Measurements from ENCODE around the gene MACF1.
"Not testable (repeated sequence)": the region's sequence is repeated elsewhere in the genome, so short reads cannot be mapped to it uniquely, and the experiment has no call there.

MACF1 gene

GRCh38 chr1:39478126-39478915 is 273.8 kb downstream of the MACF1 start:
- DNase-seq (ENCODE audit: low read depth, low spot score), result no peak

DNA sequence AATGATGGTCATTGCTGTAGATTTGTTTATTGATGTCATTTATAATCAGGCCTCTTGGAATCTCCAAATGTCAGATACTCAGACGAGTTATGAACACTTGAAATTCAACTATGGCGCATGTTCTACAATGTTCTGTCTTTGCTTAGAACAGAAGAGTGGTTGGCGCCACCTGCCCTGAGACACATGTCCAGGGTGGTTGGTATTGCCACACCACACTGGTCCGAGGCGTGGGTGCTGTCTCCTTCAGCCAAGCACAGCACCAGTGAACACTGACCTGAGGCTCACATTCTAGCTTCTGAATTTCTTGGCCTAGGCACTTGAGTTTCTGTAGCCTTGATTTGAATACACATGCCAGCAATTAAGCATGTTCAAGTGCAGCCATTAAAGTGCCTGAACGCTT is 276.8 kb downstream of the MACF1 start:
- DNase-seq (ENCODE audit: low read depth, low spot score), result no peak
- H3K27ac ChIP-seq, result no peak overlapping the region

More at GRCh38 chr1:39478126-39478915, 273.8 kb downstream of the MACF1 start:
- H3K27ac ChIP-seq, result no peak overlapping the region

- no peak for DNase-seq (ENCODE audit: low read depth, low spot score)
- no peak overlapping the region for H3K27ac ChIP-seq
Measured at GRCh38 chr1:39483276-39483675, 278.8 kb downstream of the MACF1 start.

GRCh38 chr1:39484564-39484963 is 280.1 kb downstream of the MACF1 start:
- H3K27ac ChIP-seq, result no peak overlapping the region
- DNase-seq (ENCODE audit: low read depth, low spot score), result no peak

GRCh38 chr1:39485046-39485803 is 280.7 kb downstream of the MACF1 start:
- DNase-seq (ENCODE audit: low read depth, low spot score), result no peak
- no peak overlapping the region for H3K27ac ChIP-seq

GRCh38 chr1:39488012-39488545 is 283.6 kb downstream of the MACF1 start:
- H3K27ac ChIP-seq, result no peak overlapping the region
- no peak for DNase-seq (ENCODE audit: low read depth, low spot score)

DNA sequence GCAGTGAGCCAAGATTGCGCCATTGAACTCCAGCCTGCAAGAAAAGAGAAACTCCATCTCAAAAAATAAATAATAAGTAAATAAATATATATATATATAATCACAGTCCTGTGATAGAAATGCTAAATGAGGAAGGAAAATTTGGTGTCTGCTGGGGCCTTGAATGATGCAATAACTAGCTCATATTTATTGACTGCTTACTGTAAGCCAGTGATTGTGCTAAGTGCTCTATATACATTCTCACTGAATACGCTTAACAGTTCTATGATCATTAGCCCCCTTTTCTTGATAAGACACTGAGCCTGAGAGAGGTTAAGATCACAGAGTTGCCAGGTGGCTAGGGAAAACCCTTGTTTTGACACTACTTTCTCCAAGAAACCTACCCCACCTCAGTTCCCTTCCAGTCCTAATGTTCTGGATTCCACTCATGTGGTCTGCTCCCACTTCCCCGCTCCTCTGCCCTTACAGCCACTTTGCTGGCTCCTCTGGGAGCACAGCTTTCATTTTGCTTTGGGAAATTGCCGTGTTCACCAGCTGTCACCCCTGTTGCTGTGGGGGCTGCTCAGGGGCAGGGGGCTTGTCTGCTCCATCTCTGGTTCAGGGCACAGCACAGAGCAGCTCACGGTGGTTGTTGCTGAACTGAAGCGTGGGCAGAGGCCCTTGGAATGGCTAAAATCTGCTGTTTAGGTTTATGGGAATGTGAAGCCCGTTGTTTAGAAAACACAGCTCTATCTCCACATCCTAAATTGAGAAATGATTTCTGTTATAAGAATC is 284.5 kb downstream of the MACF1 start:
- no peak overlapping the region for H3K27ac ChIP-seq
- DNase-seq (ENCODE audit: low read depth, low spot score), result no peak

GRCh38 chr1:39489567-39490239 is 285.2 kb downstream of the MACF1 start:
- DNase-seq (ENCODE audit: low read depth, low spot score), result no peak
- H3K27ac ChIP-seq, result no peak overlapping the region

GRCh38 chr1:39490596-39491145 is 286.2 kb downstream of the MACF1 start:
- DNase-seq (ENCODE audit: low read depth, low spot score), result no peak

GRCh38 chr1:39491146-39491921 is 286.8 kb downstream of the MACF1 start, which contains the start of gene BMP8A:
TSS of gene BMP8A (plus strand) at chr1:39491636. CDS start at chr1:39491992, 356 bp downstream.
- no peak within 1 kb of the TSS for H3K27ac ChIP-seq
- DNase-seq (ENCODE audit: low read depth, low spot score), result no peak

More at GRCh38 chr1:39490596-39491145, 286.2 kb downstream of the MACF1 start:
- no peak overlapping the region for H3K27ac ChIP-seq

- DNase-seq (ENCODE audit: low read depth, low spot score), result not testable (repeated sequence)
Measured at GRCh38 chr1:39492118-39493042, 287.9 kb downstream of the MACF1 start.

GRCh38 chr1:39493043-39493810 is 288.7 kb downstream of the MACF1 start:
- DNase-seq (ENCODE audit: low read depth, low spot score); H3K27ac ChIP-seq: not testable (repeated sequence)

More at GRCh38 chr1:39492118-39493042, 287.9 kb downstream of the MACF1 start:
- H3K27ac ChIP-seq, result not testable (repeated sequence)

GRCh38 chr1:39494671-39495410 is 290.3 kb downstream of the MACF1 start:
- no peak for DNase-seq (ENCODE audit: low read depth, low spot score)
- no peak overlapping the region for H3K27ac ChIP-seq

- H3K27ac ChIP-seq; DNase-seq (ENCODE audit: low read depth, low spot score): not testable (repeated sequence)
Measured at GRCh38 chr1:39496520-39496919, 292.0 kb downstream of the MACF1 start.

- H3K27ac ChIP-seq, result no peak overlapping the region
- DNase-seq (ENCODE audit: low read depth, low spot score), result no peak
Measured at GRCh38 chr1:39497585-39497984, 293.1 kb downstream of the MACF1 start.

DNA sequence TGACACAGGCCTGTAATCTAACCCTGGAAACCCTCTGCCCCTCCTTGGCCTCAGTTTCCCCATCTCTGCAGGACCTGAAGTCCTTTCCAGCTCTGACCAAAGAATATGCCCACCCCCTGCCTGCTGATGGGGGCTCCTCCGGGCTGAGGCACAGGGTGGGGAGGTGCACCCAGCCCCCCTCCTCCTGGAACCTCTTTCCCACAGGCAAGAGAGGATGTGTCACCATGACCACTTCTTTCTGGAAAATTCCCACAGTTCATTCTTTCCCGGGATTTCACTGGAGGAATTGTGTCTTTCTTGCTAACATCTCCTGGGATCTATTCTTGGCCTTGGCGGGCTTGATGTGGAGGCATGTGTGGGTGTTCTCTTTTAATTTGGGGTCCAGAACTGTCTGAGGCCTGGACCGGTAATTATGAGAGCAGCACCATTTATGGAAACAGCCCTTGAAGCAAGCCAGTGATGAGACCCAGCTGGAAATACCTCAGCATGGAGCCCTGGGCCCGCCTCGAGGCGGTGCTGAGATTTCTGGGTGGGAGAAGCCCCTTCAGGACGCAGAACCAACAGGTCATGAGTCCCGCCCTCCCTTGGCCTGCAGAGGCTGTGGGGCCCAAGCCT is 293.7 kb downstream of the MACF1 start:
- H3K27ac ChIP-seq; DNase-seq (ENCODE audit: low read depth, low spot score): not testable (repeated sequence)
